ENCODE results near the gene CCDC127. TPM values are rescaled to one million over a fixed set of nuclear protein-coding genes. Genes with fewer than 3 reads are reported as not detected.

The CCDC127 gene
- total and polyA plus RNA-seq, 3 experiments from 2014 or later: 5.3 to 8.3 (median 7.2) TPM

DNA sequence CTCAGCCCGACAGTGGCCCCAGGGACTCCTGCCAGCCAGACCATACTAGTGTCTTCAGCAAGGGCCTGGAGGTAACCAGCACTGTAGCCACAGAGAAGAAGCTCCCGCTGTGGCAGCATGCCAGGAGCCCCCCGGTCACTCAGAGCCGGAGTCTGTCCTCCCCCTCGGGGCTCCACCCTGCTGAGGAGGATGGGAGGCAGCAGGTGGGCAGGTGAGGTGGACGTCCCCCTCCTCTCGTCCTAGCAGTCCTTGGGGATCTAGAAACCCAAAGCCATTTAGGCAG, 54.7 kb downstream of the CCDC127 start:
- no peaks in the 10 kb centered on the region for H3K9me3 Mint-ChIP-seq
- ChIA-PET POLR2A (no interaction called here), CTCF (no interaction called here)

DNA sequence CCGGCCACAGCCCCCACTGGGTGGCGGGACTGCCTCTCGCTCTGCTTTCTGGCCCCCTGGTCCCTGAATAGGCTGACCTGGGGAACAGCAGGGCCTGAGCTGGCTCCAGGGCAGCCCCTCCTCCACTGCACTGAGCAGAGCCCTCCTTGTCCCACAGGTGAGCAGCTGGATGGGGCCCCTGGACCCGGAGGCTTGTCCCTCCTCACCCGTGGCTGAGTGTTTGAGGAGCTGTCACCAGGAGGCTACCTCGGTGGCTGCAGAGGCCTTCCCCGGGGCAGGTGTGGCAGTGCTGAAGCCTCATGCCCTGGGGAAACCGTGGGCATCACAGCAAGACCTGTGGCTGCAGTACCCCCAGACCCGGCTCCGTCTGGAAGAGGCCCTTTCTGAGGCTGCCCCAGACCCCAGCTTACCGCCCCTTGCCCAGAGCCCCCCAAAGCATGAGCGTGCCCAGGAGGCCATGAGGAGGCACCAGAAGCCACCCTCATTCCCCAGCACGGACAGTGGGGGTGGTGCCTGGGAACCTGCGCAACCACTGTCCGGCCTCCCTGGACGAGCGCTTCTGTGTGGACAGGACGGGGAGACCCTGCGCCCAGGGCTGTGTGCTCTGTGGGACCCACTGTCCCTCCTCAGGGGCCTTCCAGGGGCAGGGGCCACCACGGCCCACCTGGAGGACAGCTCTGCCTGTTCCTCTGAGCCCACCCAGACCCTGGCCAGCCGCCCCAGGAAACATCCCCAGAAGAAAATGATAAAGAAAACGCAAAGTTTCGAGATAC, 55.2 kb downstream of the CCDC127 start:
- Mint-ChIP-seq H3K4me1 (no peaks in the 10 kb centered on the region), H3K4me3 (no peak overlapping the region), H3K9me3 (no peaks in the 10 kb centered on the region), H3K27ac (no peak overlapping the region), H3K36me3 (no peaks in the 10 kb centered on the region), H3K27me3 (peaks cover 4 to 23% of the 10 kb centered on the region in 2 donors)
- no peak overlapping the region for H3K4me3 ChIP-seq (ENCODE audit: low read length)
- H3K27me3 ChIP-seq (ENCODE audit: insufficient read depth, low read length, poor library complexity, severe bottlenecking): no peaks in the 10 kb centered on the region
- no peaks in the 10 kb centered on the region for H3K36me3 ChIP-seq (ENCODE audit: insufficient read depth, low read length)
- no peak overlapping the region for H3K27ac ChIP-seq (ENCODE audit: low read depth, low read length)
- CTCF ChIA-PET: no interaction called here
- H3K4me1 ChIP-seq (ENCODE audit: insufficient read depth, low read length): no peaks in the 10 kb centered on the region
- POLR2A ChIA-PET: no interaction called here
- H3K9me3 ChIP-seq (ENCODE audit: low read length): no peaks in the 10 kb centered on the region
- DNase-seq: no peak

More for the DNA sequence above, 54.7 kb downstream of the CCDC127 start:
- no peak for DNase-seq
- H3K27me3 ChIP-seq (ENCODE audit: insufficient read depth, low read length, poor library complexity, severe bottlenecking): no peaks in the 10 kb centered on the region
- H3K36me3 ChIP-seq (ENCODE audit: insufficient read depth, low read length): no peaks in the 10 kb centered on the region
- H3K4me1 ChIP-seq (ENCODE audit: insufficient read depth, low read length): no peaks in the 10 kb centered on the region
- peaks cover 4 to 23% of the 10 kb centered on the region in 2 donors for H3K27me3 Mint-ChIP-seq
- H3K36me3 Mint-ChIP-seq: no peaks in the 10 kb centered on the region
- H3K4me3 Mint-ChIP-seq: no peak overlapping the region
- no peak overlapping the region for H3K27ac Mint-ChIP-seq
- no peak overlapping the region for H3K4me3 ChIP-seq (ENCODE audit: low read length)
- H3K27ac ChIP-seq (ENCODE audit: low read depth, low read length): no peak overlapping the region
- H3K4me1 Mint-ChIP-seq: no peaks in the 10 kb centered on the region
- no peaks in the 10 kb centered on the region for H3K9me3 ChIP-seq (ENCODE audit: low read length)

DNA sequence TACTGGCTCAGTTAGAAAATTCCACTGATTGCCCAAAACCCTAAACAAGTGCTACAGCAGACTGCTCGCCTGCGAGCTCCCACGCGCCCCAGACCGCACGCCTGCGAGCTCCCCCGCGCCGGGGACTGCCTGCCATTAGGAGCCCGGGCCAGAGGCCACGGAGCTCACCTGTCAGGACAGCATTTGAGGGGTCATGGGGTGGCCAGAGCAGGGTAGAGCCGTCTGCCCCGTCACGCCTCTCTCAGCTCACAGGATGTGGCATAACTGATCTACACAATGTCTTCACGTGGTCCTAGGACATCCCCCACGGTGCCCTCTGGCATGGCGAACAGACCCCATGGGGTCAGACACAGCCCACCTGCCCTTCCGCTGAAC, 55.8 kb downstream of the CCDC127 start:
- no peaks in the 10 kb centered on the region for H3K36me3 Mint-ChIP-seq
- no peaks in the 10 kb centered on the region for H3K4me1 Mint-ChIP-seq
- peaks cover 4 to 25% of the 10 kb centered on the region in 2 donors for H3K27me3 Mint-ChIP-seq
- Histone ChIP-seq H3K4me3 (ENCODE audit: low read length) (no peak overlapping the region), H3K9me3 (ENCODE audit: low read length) (no peaks in the 10 kb centered on the region), H3K4me1 (ENCODE audit: insufficient read depth, low read length) (no peaks in the 10 kb centered on the region), H3K27ac (ENCODE audit: low read depth, low read length) (no peak overlapping the region), H3K27me3 (ENCODE audit: insufficient read depth, low read length, poor library complexity, severe bottlenecking) (no peaks in the 10 kb centered on the region), H3K36me3 (ENCODE audit: insufficient read depth, low read length) (no peaks in the 10 kb centered on the region)
- ChIA-PET CTCF (no interaction called here), POLR2A (no interaction called here)
- no peak for DNase-seq
- no peaks in the 10 kb centered on the region for H3K9me3 Mint-ChIP-seq
- no peak overlapping the region for H3K27ac Mint-ChIP-seq
- H3K4me3 Mint-ChIP-seq: no peak overlapping the region

DNA sequence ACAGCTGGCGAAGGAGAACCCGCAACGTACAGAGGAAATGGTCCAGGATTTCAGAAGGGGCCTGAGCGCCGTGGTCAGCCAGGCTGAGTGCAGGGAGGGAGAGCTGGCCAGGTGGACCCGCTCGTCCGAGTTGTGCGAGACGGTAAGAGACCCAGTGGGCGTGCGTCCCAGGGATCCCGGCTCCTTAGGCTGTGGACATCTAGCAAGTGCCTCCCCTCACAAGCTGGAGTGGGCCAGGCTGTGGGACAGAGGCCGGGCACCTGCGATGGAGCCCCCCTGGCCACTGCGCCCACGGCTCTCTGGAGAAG, 56.2 kb downstream of the CCDC127 start:
- Histone ChIP-seq H3K4me1 (ENCODE audit: insufficient read depth, low read length) (no peaks in the 10 kb centered on the region), H3K27me3 (ENCODE audit: insufficient read depth, low read length, poor library complexity, severe bottlenecking) (no peaks in the 10 kb centered on the region), H3K9me3 (ENCODE audit: low read length) (no peaks in the 10 kb centered on the region), H3K27ac (ENCODE audit: low read depth, low read length) (no peak overlapping the region), H3K36me3 (ENCODE audit: insufficient read depth, low read length) (no peaks in the 10 kb centered on the region), H3K4me3 (ENCODE audit: low read length) (no peak overlapping the region)
- Mint-ChIP-seq H3K4me3 (no peak overlapping the region), H3K36me3 (no peaks in the 10 kb centered on the region), H3K4me1 (no peaks in the 10 kb centered on the region), H3K9me3 (no peaks in the 10 kb centered on the region), H3K27ac (no peak overlapping the region), H3K27me3 (peaks cover 4 to 27% of the 10 kb centered on the region in 2 donors)
- CTCF ChIA-PET: no interaction called here
- no peak for DNase-seq
- POLR2A ChIA-PET: no interaction called here

DNA sequence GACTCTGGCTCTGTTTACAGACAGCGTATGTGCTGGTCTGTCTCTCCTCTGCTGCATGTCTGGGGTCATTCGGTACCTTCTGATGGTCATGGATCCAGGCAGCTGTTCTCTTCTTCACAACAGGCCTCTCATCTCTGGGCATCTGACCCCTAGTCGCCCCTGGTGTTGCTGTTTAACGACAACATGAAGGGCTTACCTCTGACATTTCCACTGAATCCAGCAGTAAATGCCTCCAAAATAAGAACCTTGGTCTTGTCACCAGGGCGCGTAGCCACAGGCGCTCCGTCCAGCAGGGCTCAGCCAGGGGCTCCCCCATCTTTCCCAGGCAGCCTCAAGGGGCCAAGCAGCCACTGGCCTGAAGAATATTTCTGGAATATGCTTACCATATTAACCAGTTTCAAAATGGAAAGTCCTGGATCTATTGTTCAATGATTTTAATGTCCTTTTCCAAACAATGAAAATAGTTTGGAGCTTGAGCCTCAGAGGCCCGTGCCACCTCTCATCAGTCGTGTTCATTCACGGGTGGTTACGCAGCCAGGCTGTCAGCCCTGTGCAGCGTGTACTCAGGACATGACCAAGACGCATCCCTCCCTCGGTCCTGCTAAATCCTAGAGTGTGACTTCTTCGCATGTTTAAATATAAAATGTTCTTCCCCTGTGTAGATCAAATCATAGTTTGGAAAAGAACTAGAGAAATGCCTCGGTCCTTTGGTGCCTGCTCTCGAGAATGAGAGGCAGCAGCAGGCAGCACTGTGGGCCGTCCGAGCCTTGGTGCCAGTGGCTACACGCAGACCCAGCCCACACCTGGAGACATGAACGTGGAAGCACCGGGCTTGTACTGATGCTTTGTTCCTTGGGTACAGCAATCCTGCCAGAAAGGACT, 56.8 kb downstream of the CCDC127 start:
- no peak overlapping the region for H3K4me3 Mint-ChIP-seq
- DNase-seq: no peak
- CTCF ChIA-PET: no interaction called here
- H3K4me3 ChIP-seq (ENCODE audit: low read length): no peak overlapping the region
- H3K9me3 ChIP-seq (ENCODE audit: low read length): no peaks in the 10 kb centered on the region
- H3K4me1 Mint-ChIP-seq: no peaks in the 10 kb centered on the region
- H3K27ac Mint-ChIP-seq: no peak overlapping the region
- POLR2A ChIA-PET: no interaction called here
- H3K36me3 Mint-ChIP-seq: no peaks in the 10 kb centered on the region
- H3K36me3 ChIP-seq (ENCODE audit: insufficient read depth, low read length): no peaks in the 10 kb centered on the region
- no peak overlapping the region for H3K27ac ChIP-seq (ENCODE audit: low read depth, low read length)
- no peaks in the 10 kb centered on the region for H3K27me3 ChIP-seq (ENCODE audit: insufficient read depth, low read length, poor library complexity, severe bottlenecking)
- no peaks in the 10 kb centered on the region for H3K9me3 Mint-ChIP-seq
- H3K4me1 ChIP-seq (ENCODE audit: insufficient read depth, low read length): no peaks in the 10 kb centered on the region
- peaks cover 4 to 27% of the 10 kb centered on the region in 2 donors for H3K27me3 Mint-ChIP-seq

DNA sequence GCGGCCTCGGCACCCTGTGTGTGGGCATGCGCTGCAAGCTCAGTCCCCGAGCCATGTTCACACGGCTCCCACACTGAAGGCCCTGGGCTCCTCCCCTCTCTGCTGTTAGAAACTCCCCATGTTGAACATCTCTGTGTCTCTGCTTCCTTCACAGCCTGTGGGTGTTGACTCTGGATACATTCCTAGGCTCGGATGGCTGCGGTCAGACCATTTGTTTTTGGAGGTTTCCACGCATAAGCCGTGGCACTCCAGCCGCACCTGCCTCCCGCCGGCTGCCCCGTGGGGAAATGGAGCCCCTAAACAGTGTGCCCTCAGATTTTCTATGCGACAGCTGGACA, 57.8 kb downstream of the CCDC127 start:
- H3K27me3 Mint-ChIP-seq: peaks cover 4 to 32% of the 10 kb centered on the region in 2 donors
- H3K27ac Mint-ChIP-seq: no peak overlapping the region
- ChIA-PET CTCF (no interaction called here), POLR2A (no interaction called here)
- no peak overlapping the region for H3K4me3 ChIP-seq (ENCODE audit: low read length)
- no peaks in the 10 kb centered on the region for H3K9me3 ChIP-seq (ENCODE audit: low read length)
- H3K27me3 ChIP-seq (ENCODE audit: insufficient read depth, low read length, poor library complexity, severe bottlenecking): no peaks in the 10 kb centered on the region
- H3K9me3 Mint-ChIP-seq: no peaks in the 10 kb centered on the region
- DNase-seq: no peak
- no peaks in the 10 kb centered on the region for H3K4me1 Mint-ChIP-seq
- H3K4me1 ChIP-seq (ENCODE audit: insufficient read depth, low read length): no peaks in the 10 kb centered on the region
- no peaks in the 10 kb centered on the region for H3K36me3 Mint-ChIP-seq
- no peak overlapping the region for H3K4me3 Mint-ChIP-seq
- no peak overlapping the region for H3K27ac ChIP-seq (ENCODE audit: low read depth, low read length)
- no peaks in the 10 kb centered on the region for H3K36me3 ChIP-seq (ENCODE audit: insufficient read depth, low read length)

DNA sequence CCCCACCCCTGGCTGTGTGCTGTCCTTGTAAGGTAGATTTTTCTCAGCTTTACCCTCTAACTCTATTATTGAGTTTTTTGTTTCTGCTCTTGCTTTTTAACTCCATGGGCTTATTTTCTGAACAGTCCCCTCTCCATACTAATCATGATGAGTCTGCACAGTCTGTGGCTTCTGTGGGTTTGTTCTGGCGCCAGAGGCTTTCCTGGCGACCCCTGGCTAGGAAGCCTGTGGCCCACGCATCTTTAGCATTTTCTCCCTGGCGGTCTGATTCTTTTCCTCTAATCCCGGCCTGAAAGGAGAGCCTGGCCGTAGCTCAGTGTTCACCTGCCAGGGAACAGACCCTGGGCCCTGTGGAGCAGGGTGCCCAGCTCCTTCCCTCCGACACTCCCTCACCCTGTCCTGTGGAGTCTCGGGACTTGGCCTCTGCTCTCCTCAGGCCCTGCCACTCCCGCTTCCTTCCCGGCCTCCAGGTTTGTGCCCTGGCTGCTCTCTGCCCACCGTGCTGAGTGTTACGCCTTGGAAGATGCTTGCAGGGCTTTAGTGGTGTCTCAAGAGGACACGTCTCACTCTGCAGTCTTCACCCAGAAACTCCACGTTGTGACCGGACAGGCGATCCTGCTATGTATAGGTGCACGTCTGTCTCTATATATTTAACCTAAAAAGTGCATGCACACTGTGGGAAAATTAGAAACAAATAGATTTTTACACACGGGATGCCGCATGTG, 58.3 kb downstream of the CCDC127 start:
- no peaks in the 10 kb centered on the region for H3K4me1 Mint-ChIP-seq
- DNase-seq: no peak
- no peak overlapping the region for H3K27ac Mint-ChIP-seq
- H3K9me3 ChIP-seq (ENCODE audit: low read length): no peaks in the 10 kb centered on the region
- H3K27me3 Mint-ChIP-seq: peaks cover 5 to 32% of the 10 kb centered on the region in 2 donors
- H3K36me3 Mint-ChIP-seq: no peaks in the 10 kb centered on the region
- H3K4me1 ChIP-seq (ENCODE audit: insufficient read depth, low read length): no peaks in the 10 kb centered on the region
- ChIA-PET POLR2A (no interaction called here), CTCF (no interaction called here)
- no peaks in the 10 kb centered on the region for H3K36me3 ChIP-seq (ENCODE audit: insufficient read depth, low read length)
- no peak overlapping the region for H3K4me3 Mint-ChIP-seq
- H3K27ac ChIP-seq (ENCODE audit: low read depth, low read length): no peak overlapping the region
- no peaks in the 10 kb centered on the region for H3K9me3 Mint-ChIP-seq
- H3K27me3 ChIP-seq (ENCODE audit: insufficient read depth, low read length, poor library complexity, severe bottlenecking): no peaks in the 10 kb centered on the region
- no peak overlapping the region for H3K4me3 ChIP-seq (ENCODE audit: low read length)

DNA sequence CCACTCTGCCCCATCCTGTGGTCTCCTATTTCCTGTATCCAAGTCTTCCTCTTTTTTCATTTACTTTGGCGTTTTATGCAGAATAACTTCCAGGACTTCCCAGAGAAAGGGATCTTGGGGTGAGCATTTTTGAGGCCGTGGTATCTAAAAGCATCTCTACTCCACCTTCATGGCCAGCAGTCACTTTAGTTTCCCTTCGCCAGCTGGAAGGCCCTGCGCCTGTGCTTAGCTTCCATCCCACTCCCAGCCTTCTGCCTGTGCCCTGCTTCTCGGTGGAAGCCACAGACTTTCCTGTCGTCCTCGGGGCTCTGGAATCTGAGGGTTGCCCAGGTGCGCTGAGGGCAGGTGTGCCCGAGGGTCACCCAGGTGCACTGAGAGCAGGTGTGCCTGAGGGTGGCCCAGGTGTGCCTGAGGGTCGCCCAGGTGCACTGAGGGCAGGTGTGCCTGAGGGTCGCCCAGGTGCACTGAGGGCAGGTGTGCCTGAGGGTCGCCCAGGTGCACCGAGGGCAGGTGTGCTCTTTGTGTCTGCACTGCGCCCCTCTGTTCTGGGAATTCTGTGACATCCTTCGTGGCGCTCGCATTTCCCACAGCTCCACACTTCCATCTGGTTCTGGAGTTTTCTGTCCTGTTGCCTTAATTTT, 59.0 kb downstream of the CCDC127 start:
- no peak overlapping the region for H3K27ac ChIP-seq (ENCODE audit: low read depth, low read length)
- Mint-ChIP-seq H3K9me3 (no peaks in the 10 kb centered on the region), H3K4me1 (no peaks in the 10 kb centered on the region), H3K4me3 (no peak overlapping the region), H3K27me3 (peaks cover 8 to 32% of the 10 kb centered on the region in 2 donors), H3K27ac (no peak overlapping the region), H3K36me3 (no peaks in the 10 kb centered on the region)
- H3K27me3 ChIP-seq (ENCODE audit: insufficient read depth, low read length, poor library complexity, severe bottlenecking): no peaks in the 10 kb centered on the region
- H3K4me1 ChIP-seq (ENCODE audit: insufficient read depth, low read length): no peaks in the 10 kb centered on the region
- no peak for DNase-seq
- H3K9me3 ChIP-seq (ENCODE audit: low read length): no peaks in the 10 kb centered on the region
- no peaks in the 10 kb centered on the region for H3K36me3 ChIP-seq (ENCODE audit: insufficient read depth, low read length)
- ChIA-PET CTCF (no interaction called here), POLR2A (no interaction called here)
- no peak overlapping the region for H3K4me3 ChIP-seq (ENCODE audit: low read length)

All from CD8-positive, alpha-beta memory T cell (primary cell).